ENCODE data around the gene VPS13C.

Gene VPS13C
- 394 to 504 (median 483) reads per million in 3 donors for total RNA-seq

DNA sequence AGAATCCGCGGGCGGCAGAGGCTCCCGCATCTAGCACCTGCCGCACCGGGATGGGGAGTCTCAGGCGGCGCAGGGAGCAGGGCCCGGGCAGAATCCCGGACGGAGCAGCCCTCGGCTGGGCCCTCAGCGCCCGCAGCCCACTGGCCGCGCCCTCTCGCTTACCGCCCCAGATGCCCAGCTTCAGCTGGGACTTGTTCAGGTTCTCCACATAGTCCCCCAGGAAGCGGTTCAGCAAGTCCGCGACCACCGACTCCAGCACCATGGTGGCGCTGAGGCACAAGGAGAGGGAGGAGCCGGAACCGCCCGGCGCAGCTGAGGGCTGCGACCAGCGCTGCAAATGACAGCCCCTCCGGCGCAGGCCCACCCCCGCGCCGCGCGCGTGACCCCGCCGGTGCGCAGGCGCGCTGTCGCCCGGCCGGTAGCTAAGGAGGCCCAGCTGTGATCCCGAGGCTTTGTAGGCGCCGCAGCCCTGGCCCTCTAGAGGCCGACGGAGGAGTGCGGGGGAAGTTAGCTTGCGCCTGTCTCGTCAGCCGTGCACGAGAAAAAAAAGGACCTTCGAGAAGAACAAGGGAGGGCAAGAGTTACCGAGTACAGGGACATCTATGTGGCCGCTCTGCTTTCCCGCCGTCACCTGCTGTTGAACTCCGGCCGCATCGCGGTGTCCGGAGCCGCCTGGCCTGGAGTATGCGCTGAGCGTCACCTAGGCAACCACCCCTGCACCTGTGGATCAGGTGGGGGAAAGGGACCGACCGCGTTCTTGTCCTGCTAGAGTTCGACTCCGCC is at the start of gene VPS13C:
Gene VPS13C (minus strand): TSS at position 335 of the 783 bp plus-strand sequence. CDS start 73 bp downstream, at position 262.
- Histone ChIP-seq H3K36me3 (ENCODE audit: control insufficient read depth, insufficient read depth, low read length) (no peaks in the 10 kb centered on the region), H3K4me1 (ENCODE audit: control insufficient read depth, insufficient read depth, low read length, poor library complexity, severe bottlenecking) (peaks cover 3% of the 10 kb centered on the region), H3K27ac (ENCODE audit: insufficient read depth, low read length, poor library complexity, severe bottlenecking) (peak within 1 kb of the TSS; percentile 86), H3K9me3 (ENCODE audit: control insufficient read depth, low read length) (no peaks in the 10 kb centered on the region), H3K27me3 (replicated peaks; ENCODE audit: control insufficient read depth, insufficient read depth, low read length, poor library complexity, severe bottlenecking) (no peaks in the 10 kb centered on the region), H3K4me3 (ENCODE audit: insufficient read depth, low read depth, low read length, poor library complexity, severe bottlenecking) (peak within 1 kb of the TSS; percentile 92)
- peak; percentile 86 to 90 (median 87) for DNase-seq

- no peak overlapping the region for H3K4me3 ChIP-seq (ENCODE audit: insufficient read depth, low read depth, low read length, poor library complexity, severe bottlenecking)
- no peaks in the 10 kb centered on the region for H3K36me3 ChIP-seq (ENCODE audit: control insufficient read depth, insufficient read depth, low read length)
- H3K27me3 ChIP-seq (replicated peaks; ENCODE audit: control insufficient read depth, insufficient read depth, low read length, poor library complexity, severe bottlenecking) = no peaks in the 10 kb centered on the region
- no peak for DNase-seq
- H3K27ac ChIP-seq (ENCODE audit: insufficient read depth, low read length, poor library complexity, severe bottlenecking) = no peak overlapping the region
- no peaks in the 10 kb centered on the region for H3K4me1 ChIP-seq (ENCODE audit: control insufficient read depth, insufficient read depth, low read length, poor library complexity, severe bottlenecking)
- no peaks in the 10 kb centered on the region for H3K9me3 ChIP-seq (ENCODE audit: control insufficient read depth, low read length)
Observed at GRCh38 chr15:62109437-62109836, 49.2 kb upstream of the VPS13C start.

DNA sequence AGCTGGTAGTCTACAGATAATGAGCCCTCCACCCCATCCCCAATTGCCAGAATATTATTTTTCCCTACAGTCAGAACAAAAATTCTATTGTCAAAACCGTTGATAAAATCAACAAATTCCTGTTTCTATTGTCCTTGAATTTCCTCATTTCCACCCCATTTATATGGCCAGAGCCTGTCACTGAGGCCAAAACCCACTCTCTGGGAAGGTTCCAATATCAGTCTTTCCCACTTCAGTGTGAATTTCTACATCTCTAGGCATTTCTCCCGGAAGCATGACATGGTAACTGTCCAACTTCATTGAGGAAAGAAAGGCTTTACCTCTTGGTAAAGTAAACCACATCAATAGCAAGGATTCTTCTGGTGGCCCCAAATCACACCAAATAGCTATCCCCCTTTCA is 48.2 kb upstream of the VPS13C start:
- H3K27me3 ChIP-seq (replicated peaks; ENCODE audit: control insufficient read depth, insufficient read depth, low read length, poor library complexity, severe bottlenecking) = no peaks in the 10 kb centered on the region
- H3K27ac ChIP-seq (ENCODE audit: insufficient read depth, low read length, poor library complexity, severe bottlenecking) = no peak overlapping the region
- DNase-seq = no peak
- H3K4me1 ChIP-seq (ENCODE audit: control insufficient read depth, insufficient read depth, low read length, poor library complexity, severe bottlenecking) = no peaks in the 10 kb centered on the region
- H3K9me3 ChIP-seq (ENCODE audit: control insufficient read depth, low read length) = no peaks in the 10 kb centered on the region
- no peak overlapping the region for H3K4me3 ChIP-seq (ENCODE audit: insufficient read depth, low read depth, low read length, poor library complexity, severe bottlenecking)
- no peaks in the 10 kb centered on the region for H3K36me3 ChIP-seq (ENCODE audit: control insufficient read depth, insufficient read depth, low read length)

DNA sequence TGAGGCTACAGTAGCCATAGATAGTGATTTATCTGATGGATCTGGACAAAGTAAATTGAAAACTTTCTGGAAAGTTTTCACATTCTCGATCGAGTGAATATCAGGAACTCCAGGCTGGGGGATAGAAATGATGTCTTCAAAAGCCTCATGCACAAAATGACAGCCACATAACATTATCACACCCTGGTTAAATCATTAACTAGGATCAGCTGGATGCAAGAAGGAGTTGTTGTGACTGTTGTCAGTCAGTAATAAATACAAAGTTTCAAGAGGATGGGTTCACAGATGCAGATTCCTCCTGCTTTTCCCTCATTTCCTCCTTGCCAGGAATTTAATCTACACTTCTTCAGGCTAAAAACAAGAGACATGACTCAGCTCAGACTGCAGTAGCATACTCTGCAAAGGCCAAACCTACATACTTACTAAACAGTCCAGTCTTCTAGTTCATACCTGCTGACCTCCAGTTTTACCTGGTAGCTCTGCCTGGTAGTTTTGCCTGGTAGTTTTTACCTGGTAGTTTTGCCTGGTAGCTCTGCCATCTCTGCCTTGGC is 47.4 kb upstream of the VPS13C start:
- Histone ChIP-seq H3K27me3 (replicated peaks; ENCODE audit: control insufficient read depth, insufficient read depth, low read length, poor library complexity, severe bottlenecking) (no peaks in the 10 kb centered on the region), H3K4me1 (ENCODE audit: control insufficient read depth, insufficient read depth, low read length, poor library complexity, severe bottlenecking) (no peaks in the 10 kb centered on the region), H3K27ac (ENCODE audit: insufficient read depth, low read length, poor library complexity, severe bottlenecking) (no peak overlapping the region), H3K9me3 (ENCODE audit: control insufficient read depth, low read length) (no peaks in the 10 kb centered on the region), H3K36me3 (ENCODE audit: control insufficient read depth, insufficient read depth, low read length) (no peaks in the 10 kb centered on the region), H3K4me3 (ENCODE audit: insufficient read depth, low read depth, low read length, poor library complexity, severe bottlenecking) (no peak overlapping the region)
- no peak for DNase-seq

GRCh38 chr15:62106096-62106495 is 45.8 kb upstream of the VPS13C start:
- Histone ChIP-seq H3K4me1 (ENCODE audit: control insufficient read depth, insufficient read depth, low read length, poor library complexity, severe bottlenecking) (no peaks in the 10 kb centered on the region), H3K27me3 (replicated peaks; ENCODE audit: control insufficient read depth, insufficient read depth, low read length, poor library complexity, severe bottlenecking) (no peaks in the 10 kb centered on the region), H3K27ac (ENCODE audit: insufficient read depth, low read length, poor library complexity, severe bottlenecking) (no peak overlapping the region), H3K9me3 (ENCODE audit: control insufficient read depth, low read length) (no peaks in the 10 kb centered on the region), H3K36me3 (ENCODE audit: control insufficient read depth, insufficient read depth, low read length) (no peaks in the 10 kb centered on the region), H3K4me3 (ENCODE audit: insufficient read depth, low read depth, low read length, poor library complexity, severe bottlenecking) (no peak overlapping the region)
- no peak for DNase-seq

- no peaks in the 10 kb centered on the region for H3K4me1 ChIP-seq (ENCODE audit: control insufficient read depth, insufficient read depth, low read length, poor library complexity, severe bottlenecking)
- H3K36me3 ChIP-seq (ENCODE audit: control insufficient read depth, insufficient read depth, low read length) = no peaks in the 10 kb centered on the region
- H3K4me3 ChIP-seq (ENCODE audit: insufficient read depth, low read depth, low read length, poor library complexity, severe bottlenecking) = no peak overlapping the region
- no peak for DNase-seq
- H3K27me3 ChIP-seq (replicated peaks; ENCODE audit: control insufficient read depth, insufficient read depth, low read length, poor library complexity, severe bottlenecking) = no peaks in the 10 kb centered on the region
- no peak overlapping the region for H3K27ac ChIP-seq (ENCODE audit: insufficient read depth, low read length, poor library complexity, severe bottlenecking)
- H3K9me3 ChIP-seq (ENCODE audit: control insufficient read depth, low read length) = no peaks in the 10 kb centered on the region
Observed at GRCh38 chr15:62105266-62105665, 45.0 kb upstream of the VPS13C start.

DNA sequence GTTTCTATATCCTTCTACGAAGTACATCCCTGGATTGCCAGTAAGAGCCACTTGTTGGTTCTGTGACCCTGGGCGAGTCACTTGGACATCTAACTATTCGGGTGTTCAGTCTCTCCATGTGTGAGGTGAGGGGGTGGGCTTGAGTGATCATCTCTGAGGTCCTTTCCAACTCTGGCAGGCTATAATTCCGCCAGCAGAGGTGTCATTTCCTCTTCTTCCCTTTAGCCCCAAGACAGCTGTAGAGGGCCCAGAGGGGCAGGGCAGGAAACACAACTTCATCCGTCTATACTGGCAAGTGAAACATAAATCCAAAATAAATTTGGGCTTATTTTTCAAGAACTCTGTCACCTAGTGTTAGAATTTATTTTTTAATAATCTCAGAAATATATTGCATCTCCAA is 44.6 kb upstream of the VPS13C start:
- Histone ChIP-seq H3K27ac (ENCODE audit: insufficient read depth, low read length, poor library complexity, severe bottlenecking) (no peak overlapping the region), H3K27me3 (replicated peaks; ENCODE audit: control insufficient read depth, insufficient read depth, low read length, poor library complexity, severe bottlenecking) (no peaks in the 10 kb centered on the region)

GRCh38 chr15:62104401-62104800 is 44.2 kb upstream of the VPS13C start:
- no peaks in the 10 kb centered on the region for H3K27me3 ChIP-seq (replicated peaks; ENCODE audit: control insufficient read depth, insufficient read depth, low read length, poor library complexity, severe bottlenecking)
- H3K36me3 ChIP-seq (ENCODE audit: control insufficient read depth, insufficient read depth, low read length) = no peaks in the 10 kb centered on the region
- H3K9me3 ChIP-seq (ENCODE audit: control insufficient read depth, low read length) = no peaks in the 10 kb centered on the region
- no peaks in the 10 kb centered on the region for H3K4me1 ChIP-seq (ENCODE audit: control insufficient read depth, insufficient read depth, low read length, poor library complexity, severe bottlenecking)
- H3K4me3 ChIP-seq (ENCODE audit: insufficient read depth, low read depth, low read length, poor library complexity, severe bottlenecking) = no peak overlapping the region
- no peak overlapping the region for H3K27ac ChIP-seq (ENCODE audit: insufficient read depth, low read length, poor library complexity, severe bottlenecking)
- no peak for DNase-seq

More for the DNA sequence above, 44.6 kb upstream of the VPS13C start:
- DNase-seq = no peak
- Histone ChIP-seq H3K4me3 (ENCODE audit: insufficient read depth, low read depth, low read length, poor library complexity, severe bottlenecking) (no peak overlapping the region), H3K36me3 (ENCODE audit: control insufficient read depth, insufficient read depth, low read length) (no peaks in the 10 kb centered on the region), H3K4me1 (ENCODE audit: control insufficient read depth, insufficient read depth, low read length, poor library complexity, severe bottlenecking) (no peaks in the 10 kb centered on the region), H3K9me3 (ENCODE audit: control insufficient read depth, low read length) (no peaks in the 10 kb centered on the region)

DNA sequence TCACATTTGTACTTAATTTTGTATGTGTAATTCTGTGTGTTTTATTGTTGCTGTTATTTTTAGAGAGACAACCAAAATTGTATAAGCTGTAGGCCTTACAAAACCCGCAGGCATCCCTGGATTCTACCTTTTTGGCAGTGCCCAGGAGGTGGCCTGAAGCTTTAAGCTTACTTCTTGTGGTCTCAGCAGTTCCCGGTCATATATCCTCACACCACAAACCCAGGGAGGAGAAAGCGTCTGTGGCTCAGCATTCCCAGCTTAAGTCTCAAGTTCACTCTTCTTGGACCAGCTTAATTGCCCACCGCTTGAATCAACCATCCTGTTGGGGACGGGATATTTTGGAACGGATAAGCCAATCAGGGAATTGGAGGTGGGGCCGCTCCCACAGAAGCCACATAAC is 43.2 kb upstream of the VPS13C start:
- no peak for DNase-seq
- Histone ChIP-seq H3K36me3 (ENCODE audit: control insufficient read depth, insufficient read depth, low read length) (no peaks in the 10 kb centered on the region), H3K27ac (ENCODE audit: insufficient read depth, low read length, poor library complexity, severe bottlenecking) (no peak overlapping the region)

GRCh38 chr15:62099094-62099601 is 38.9 kb upstream of the VPS13C start:
- Histone ChIP-seq H3K27me3 (replicated peaks; ENCODE audit: control insufficient read depth, insufficient read depth, low read length, poor library complexity, severe bottlenecking) (no peaks in the 10 kb centered on the region), H3K4me1 (ENCODE audit: control insufficient read depth, insufficient read depth, low read length, poor library complexity, severe bottlenecking) (no peaks in the 10 kb centered on the region), H3K4me3 (ENCODE audit: insufficient read depth, low read depth, low read length, poor library complexity, severe bottlenecking) (no peak overlapping the region), H3K9me3 (ENCODE audit: control insufficient read depth, low read length) (no peaks in the 10 kb centered on the region), H3K36me3 (ENCODE audit: control insufficient read depth, insufficient read depth, low read length) (no peaks in the 10 kb centered on the region), H3K27ac (ENCODE audit: insufficient read depth, low read length, poor library complexity, severe bottlenecking) (no peak overlapping the region)
- DNase-seq = no peak

More for the DNA sequence above, 43.2 kb upstream of the VPS13C start:
- no peaks in the 10 kb centered on the region for H3K4me1 ChIP-seq (ENCODE audit: control insufficient read depth, insufficient read depth, low read length, poor library complexity, severe bottlenecking)
- no peaks in the 10 kb centered on the region for H3K9me3 ChIP-seq (ENCODE audit: control insufficient read depth, low read length)
- H3K4me3 ChIP-seq (ENCODE audit: insufficient read depth, low read depth, low read length, poor library complexity, severe bottlenecking) = no peak overlapping the region
- no peaks in the 10 kb centered on the region for H3K27me3 ChIP-seq (replicated peaks; ENCODE audit: control insufficient read depth, insufficient read depth, low read length, poor library complexity, severe bottlenecking)
